HT1080 (cell line): ENCODE measurements around the gene GNAI3. TPM values are rescaled to one million over a fixed set of nuclear protein-coding genes. Genes with fewer than 3 reads are reported as not detected.

Experiments
- DNase-seq: peaks from one replicate; pipeline ENCODE4 v3.0.0-alpha.2; 2015; ENCODE audit warnings: low read depth
- polyA plus RNA-seq, 2 experiments: library from polyadenylated mRNA; depleted of rRNA; stranded (reverse); fragments of >200 nt; gene quantifications; 2 replicates each; pipeline ENCODE4 v1.2.3, GENCODE V29; 2015
- total RNA-seq: library from RNA; depleted of rRNA; stranded (reverse); fragments of >200 nt; shearing (Covaris generic); gene quantifications from 2 replicates; pipeline ENCODE4 v1.2.3, GENCODE V29; 2014; rRNA removed

GNAI3 gene
- total RNA-seq = 11.0 and 12.1 TPM in 2 replicates
- 10.7 and 11.8 TPM in 2 replicates for polyA plus RNA-seq (2015; cell fraction: cytosol; rRNA removed)
- 10.0 and 11.3 TPM in 2 replicates for polyA plus RNA-seq (2015; cell fraction: nucleus; rRNA removed)

DNA sequence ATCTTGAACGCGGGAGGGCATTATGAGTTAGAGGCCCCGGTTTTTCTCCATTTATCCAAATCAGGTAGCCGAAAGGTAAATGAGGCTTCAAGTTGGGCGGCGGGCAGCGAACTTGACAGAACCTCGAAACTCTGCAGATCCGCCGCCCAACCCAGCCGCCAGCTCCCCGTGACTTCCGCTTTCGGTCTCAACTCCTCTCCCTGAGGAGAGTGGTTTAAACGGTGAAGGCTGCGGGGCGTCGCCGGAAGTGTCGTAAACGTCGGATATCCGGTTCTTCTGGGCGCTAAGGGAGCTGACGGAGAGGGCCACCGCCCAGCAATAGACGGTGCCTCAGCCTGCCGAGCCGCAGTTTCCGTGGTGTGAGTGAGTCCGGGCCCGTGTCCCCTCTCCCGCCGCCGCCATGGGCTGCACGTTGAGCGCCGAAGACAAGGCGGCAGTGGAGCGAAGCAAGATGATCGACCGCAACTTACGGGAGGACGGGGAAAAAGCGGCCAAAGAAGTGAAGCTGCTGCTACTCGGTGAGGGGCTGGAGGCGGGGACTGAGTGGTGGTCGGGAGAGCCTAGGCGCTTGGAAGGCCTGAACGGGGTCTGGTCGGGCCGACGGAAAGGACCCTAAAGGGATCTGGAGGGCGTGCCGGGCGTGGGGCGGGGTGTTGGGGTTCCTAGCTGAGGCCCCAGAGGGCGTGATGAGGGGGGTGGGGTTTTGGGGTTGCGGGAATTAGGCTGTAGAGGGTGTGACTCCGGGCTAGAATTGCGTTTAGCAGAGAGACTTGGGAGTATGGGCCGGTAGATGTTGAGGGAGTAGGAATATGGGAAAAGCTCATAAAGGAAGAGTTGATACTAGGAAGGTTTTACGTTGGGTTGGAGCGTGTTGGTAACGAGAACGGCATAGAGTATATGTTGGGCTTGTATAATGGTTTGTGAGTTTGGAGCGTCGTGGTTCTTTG is at the start of gene GNAI3:
Gene GNAI3 (plus strand): TSS at position 295 of the 947 bp plus-strand sequence. CDS start 106 bp downstream, at position 401.
- peak; percentile 94 for DNase-seq

DNA sequence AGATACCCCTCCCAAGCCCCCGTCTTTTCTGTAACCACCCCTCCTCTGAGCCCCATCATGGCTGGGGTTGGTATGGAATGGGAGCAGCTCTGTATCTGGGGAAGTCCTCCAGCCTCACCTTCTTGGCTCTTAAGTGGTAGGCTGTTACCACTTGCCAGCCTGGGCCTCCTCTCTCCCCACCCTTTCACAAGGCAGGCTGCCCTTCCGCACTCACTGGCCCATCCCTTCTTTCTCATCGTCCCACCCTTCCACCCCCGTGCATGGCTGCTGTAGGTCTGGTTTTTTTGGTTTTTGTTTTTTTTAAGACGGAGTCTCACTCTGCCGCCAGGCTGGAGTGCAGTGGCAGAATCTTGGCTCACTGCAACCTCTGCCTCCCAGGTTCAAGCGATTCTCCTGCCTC is 49.3 kb upstream of the GNAI3 start:
- DNase-seq = no peak

DNA sequence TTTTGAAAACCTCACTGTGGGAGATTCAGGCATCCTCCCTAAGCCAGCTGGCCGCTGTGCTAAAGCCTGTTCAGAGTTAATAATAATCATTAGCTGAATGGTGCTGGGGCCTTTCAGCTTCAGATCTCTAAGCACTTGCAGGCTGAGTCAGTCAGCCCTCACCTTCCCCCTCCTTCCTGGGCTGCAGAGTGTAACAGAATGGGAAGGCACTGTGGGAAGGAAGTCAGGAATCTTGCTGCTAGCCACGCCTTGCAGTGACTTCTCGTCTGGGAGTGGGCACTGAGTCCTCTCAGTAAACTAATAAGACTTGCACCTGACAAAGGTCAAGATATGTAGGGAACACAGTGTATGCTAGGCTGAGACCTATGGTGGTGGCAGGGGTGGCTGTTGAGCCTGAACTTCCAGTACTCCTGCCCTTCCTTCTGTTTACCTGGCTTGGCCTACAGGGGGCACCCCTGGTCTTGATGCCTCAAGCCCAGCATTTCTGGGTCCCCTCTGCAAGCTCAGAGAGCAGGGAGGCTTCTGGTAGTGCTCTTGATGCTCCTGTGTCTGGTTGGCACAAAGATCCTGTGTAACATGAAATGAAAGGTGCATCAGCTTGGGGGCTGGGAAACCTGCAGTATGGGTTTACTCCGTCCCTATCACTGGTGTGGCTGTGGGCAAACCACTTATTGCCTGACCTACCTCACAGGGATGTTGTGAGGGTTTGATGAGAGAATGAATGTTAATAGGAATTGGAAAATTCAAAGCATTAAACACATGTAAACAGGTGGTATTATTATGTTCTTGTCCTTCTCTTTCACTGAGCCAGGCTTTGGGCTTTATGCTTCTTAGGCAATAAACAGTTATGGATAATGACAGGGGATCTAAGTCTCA is 48.5 kb upstream of the GNAI3 start:
- peak; percentile 69 for DNase-seq

- no peak for DNase-seq
These were observed 47.5 kb upstream of the GNAI3 start for GRCh38 chr1:109500941-109501381.

DNA sequence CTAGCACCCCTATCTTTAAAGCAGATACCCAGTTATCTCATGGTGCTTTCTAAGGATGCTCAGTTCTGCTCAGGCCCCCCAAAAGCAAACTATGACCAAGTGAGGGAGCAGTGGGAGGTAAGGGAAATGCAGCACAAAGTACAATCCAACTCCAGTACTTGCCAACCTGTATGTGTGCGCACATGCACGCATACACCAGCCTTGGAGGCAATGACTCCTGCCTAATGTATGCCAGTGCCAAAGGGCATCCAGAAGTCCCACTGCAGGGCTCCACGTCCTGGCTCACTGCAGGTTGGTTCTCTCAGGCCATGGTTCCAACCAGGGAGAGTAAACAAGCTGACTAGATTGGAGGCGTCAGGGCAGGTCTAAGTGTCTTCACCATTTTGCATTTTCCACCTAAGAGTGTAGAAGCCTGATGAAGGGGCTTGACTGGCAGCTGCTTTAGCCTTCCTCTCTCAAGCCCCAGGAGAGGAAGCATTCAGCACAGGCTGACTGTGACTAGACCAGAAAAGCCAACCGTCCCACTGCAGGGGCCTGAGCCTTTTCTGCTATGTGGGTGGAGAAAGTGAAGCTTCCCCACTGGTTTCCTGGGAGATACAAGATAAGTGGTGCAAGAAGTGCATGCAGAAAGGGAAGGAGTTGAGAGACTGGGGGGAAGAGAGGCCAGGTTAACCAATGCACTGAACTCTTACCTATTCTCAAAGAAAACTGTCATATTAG is 46.6 kb upstream of the GNAI3 start:
- DNase-seq = no peak

DNA sequence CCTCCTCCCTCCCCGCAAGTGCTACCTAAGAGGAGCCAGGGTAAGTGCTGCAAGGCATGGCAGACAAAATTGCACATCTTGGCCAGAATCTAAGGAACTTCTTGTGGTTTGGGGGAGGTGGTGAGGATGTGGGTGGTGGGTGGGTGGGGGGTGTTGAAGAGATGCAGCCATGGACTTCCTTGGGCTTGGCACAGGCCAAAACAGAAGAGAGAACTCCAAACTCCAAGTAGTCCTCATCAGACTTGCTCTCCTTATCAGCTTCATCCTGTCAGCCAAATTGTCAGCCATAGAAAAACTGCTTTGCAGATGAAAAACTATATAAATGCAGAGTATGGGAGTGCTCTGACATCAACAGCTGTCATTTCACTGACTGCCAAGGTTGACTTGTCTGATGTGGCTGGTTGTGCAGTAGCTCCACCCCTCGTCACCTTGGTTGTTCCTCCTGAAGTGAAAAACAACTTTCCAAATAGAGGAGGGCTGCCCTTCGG is 46.0 kb upstream of the GNAI3 start:
- no peak for DNase-seq

DNA sequence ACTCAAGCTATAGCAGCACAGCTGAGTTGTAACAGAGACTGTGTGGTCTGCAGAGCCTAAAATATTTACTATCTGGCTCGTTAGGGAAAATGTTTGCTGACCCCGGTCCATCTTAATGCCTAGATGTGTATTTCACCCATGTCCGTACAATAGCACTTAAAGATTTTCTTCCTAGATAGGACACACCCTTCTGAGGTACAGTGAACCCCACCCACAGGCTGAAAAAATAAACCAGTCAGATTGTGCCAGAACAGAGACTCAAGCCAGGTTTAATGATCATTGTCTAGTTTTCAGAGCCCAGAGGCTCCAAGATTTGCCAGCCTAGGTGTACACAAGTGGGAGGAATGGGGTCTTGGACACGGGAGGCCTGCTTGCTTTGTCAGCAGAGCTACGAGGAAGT is 44.5 kb upstream of the GNAI3 start:
- DNase-seq = no peak

- DNase-seq = no peak
These were observed 43.4 kb upstream of the GNAI3 start for GRCh38 chr1:109504974-109505373.

DNA sequence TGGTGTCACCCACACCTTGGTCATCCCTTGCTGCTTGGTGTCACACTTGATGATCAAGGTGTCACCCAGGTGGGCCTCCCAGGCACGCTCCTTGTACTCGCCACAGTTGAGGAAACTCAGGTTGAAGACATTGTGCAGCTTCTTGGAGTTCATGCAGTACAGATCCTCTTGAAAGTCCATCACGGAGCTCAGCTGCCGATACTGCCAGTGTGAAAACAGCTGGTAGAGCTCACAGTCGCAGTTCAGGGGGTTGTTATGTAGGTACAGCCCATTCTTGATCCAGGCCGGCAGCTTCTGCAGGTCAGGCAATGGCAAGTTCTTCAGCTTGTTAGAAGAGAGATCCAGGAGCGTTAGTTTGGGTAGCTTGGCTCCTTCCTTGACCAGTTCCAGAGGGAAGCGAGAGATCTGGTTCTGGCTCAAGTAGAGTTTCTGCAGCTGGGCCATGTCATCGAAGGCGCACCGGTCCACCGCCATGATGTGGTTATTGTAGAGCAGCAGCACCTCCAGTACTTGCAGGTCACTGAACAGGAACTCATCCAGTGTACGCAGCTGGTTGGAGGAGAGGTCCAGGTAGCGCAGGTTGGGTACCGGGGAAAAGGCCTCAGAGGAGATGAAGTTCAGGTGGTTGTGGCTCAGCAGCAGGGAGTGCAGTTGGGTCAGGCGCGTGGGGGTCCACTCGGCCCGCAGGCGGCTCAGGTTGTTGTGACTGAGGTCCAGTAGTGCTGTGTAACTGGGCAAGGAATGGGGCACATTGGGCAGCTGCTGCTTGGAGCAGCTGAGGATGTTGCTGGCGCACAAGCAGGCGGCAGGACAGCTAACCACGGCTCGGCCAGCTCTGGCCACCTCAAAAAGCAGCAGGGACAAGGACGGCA is 40.2 kb upstream of the GNAI3 start:
- no peak for DNase-seq

- DNase-seq = no peak
These were observed 39.6 kb upstream of the GNAI3 start for GRCh38 chr1:109508873-109509175.

- peak; percentile 37 for DNase-seq
These were observed 39.0 kb upstream of the GNAI3 start, which contains the start of gene AMIGO1 for GRCh38 chr1:109509176-109510134. Gene AMIGO1 (minus strand): TSS chr1:109509727. CDS start chr1:109508912, 815 bp downstream.

GRCh38 chr1:109513110-109513710 is 35.2 kb upstream of the GNAI3 start:
- DNase-seq = no peak

DNA sequence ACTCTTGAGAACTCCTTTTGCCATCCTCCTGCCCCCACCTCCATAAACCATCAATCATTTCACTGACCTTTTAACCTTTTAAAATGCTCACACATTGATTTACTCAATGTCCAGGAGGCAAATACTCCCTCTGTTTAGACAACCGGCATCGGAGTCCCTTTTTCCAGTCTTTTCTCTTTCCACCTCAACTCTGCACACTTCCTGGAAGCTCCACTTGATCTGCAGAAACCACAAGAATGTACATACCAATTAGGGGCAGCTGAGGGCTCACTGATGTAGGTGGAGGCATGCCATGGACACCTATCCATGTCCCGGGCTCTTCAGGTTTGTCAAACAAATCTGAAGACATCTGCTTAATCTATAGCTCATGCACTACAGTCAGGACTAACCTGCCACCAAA is 33.6 kb upstream of the GNAI3 start:
- no peak for DNase-seq

- DNase-seq = no peak
These were observed 31.5 kb upstream of the GNAI3 start for GRCh38 chr1:109516872-109517271.

GRCh38 chr1:109517337-109517736 is 31.1 kb upstream of the GNAI3 start:
- DNase-seq = no peak

DNA sequence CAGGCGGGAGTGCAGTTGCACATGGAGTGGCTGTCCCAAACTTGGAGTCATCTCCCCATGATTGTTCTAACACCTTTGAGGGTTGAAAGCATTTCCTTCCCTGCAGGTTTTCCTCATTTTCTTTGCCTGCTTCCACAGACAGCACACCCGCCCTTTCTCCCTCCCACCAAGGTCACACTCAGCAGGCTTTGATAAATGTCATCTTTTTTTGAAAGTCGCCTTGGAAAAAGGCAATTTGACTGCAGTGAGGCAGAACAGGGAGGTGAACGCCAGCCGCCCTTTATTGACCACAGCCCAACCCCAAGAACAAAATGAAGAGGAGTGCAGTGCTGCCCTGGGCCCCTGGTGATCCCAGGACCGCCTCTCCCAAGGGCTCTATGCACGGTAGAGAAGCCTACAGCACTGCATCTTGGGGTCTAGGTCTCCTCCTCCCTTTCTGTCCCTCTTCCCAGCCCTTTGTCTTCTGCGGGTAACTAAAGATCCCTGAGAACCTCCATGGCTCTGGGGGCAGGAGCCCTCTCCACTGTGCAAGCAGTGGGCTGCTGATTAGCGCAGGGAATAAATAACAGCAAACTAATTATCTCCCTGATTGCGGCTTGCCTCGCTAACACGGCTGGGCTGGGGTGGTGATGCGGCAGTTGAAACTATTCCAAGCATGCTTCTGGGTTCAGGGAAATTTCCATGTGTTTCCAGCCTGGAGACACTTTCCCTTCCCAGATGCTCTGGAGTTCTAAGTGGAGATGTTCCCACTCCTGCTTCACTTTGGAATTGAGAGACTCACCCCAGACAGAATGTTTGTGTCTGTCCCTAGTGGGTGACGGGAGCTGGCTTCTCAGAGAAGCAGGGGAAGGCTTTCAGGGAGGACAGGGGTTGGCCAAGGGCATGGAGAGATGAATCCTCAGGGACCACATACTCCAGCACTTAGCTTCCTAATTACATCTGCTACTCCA is 27.1 kb upstream of the GNAI3 start:
- DNase-seq = no peak

- no peak for DNase-seq
These were observed 26.4 kb upstream of the GNAI3 start for GRCh38 chr1:109522026-109522425.
